Measurements from ENCODE around the gene MACO1. TPM values are rescaled to one million over a fixed set of nuclear protein-coding genes. Genes with fewer than 3 reads are reported as not detected.
A peak's percentile ranks its signal among the peaks of the same experiment; 100 is the strongest.
"Not testable (repeated sequence)": the region's sequence is repeated elsewhere in the genome, so short reads cannot be mapped to it uniquely, and the experiment has no call there.

The MACO1 gene
- total RNA-seq, 1 donor from 2014 or later: 31.5 TPM

GRCh38 chr1:25402947-25403803 lies 27.5 kb upstream of the MACO1 start:
- DNase-seq (ENCODE audit: low spot score, unreplicated experiment); H3K9me3 Mint-ChIP-seq (ENCODE audit: low read depth); H3K36me3 Mint-ChIP-seq (ENCODE audit: insufficient read depth); H3K4me3 Mint-ChIP-seq (ENCODE audit: low read depth); H3K4me1 Mint-ChIP-seq (ENCODE audit: low read depth); H3K27ac Mint-ChIP-seq: not testable (repeated sequence)
- peak; percentile 43 for TF ChIP-seq CTCF (IDR thresholded peaks at IDR 0.05; ENCODE audit: unreplicated experiment)
- H3K27me3 Mint-ChIP-seq: peaks cover 27% of the 10 kb centered on the region

GRCh38 chr1:25405731-25406305 lies 24.9 kb upstream of the MACO1 start:
- not testable (repeated sequence) for H3K27ac Mint-ChIP-seq; H3K4me3 Mint-ChIP-seq (ENCODE audit: low read depth); H3K4me1 Mint-ChIP-seq (ENCODE audit: low read depth); H3K9me3 Mint-ChIP-seq (ENCODE audit: low read depth); DNase-seq (ENCODE audit: low spot score, unreplicated experiment); H3K36me3 Mint-ChIP-seq (ENCODE audit: insufficient read depth)
- peaks cover 18% of the 10 kb centered on the region for H3K27me3 Mint-ChIP-seq

- not testable (repeated sequence) for H3K27ac Mint-ChIP-seq; H3K27me3 Mint-ChIP-seq; H3K4me1 Mint-ChIP-seq (ENCODE audit: low read depth); H3K9me3 Mint-ChIP-seq (ENCODE audit: low read depth); DNase-seq (ENCODE audit: low spot score, unreplicated experiment); H3K4me3 Mint-ChIP-seq (ENCODE audit: low read depth); H3K36me3 Mint-ChIP-seq (ENCODE audit: insufficient read depth)
These were observed 20.9 kb upstream of the MACO1 start for GRCh38 chr1:25409641-25410427.

- H3K27ac Mint-ChIP-seq; DNase-seq (ENCODE audit: low spot score, unreplicated experiment); H3K4me3 Mint-ChIP-seq (ENCODE audit: low read depth); H3K4me1 Mint-ChIP-seq (ENCODE audit: low read depth); H3K9me3 Mint-ChIP-seq (ENCODE audit: low read depth); H3K27me3 Mint-ChIP-seq; H3K36me3 Mint-ChIP-seq (ENCODE audit: insufficient read depth): not testable (repeated sequence)
These were observed 17.6 kb upstream of the MACO1 start for GRCh38 chr1:25412872-25413623.

GRCh38 chr1:25414157-25414556 lies 16.5 kb upstream of the MACO1 start:
- H3K36me3 Mint-ChIP-seq (ENCODE audit: insufficient read depth); H3K27ac Mint-ChIP-seq; H3K27me3 Mint-ChIP-seq; H3K4me1 Mint-ChIP-seq (ENCODE audit: low read depth); H3K4me3 Mint-ChIP-seq (ENCODE audit: low read depth); H3K9me3 Mint-ChIP-seq (ENCODE audit: low read depth); DNase-seq (ENCODE audit: low spot score, unreplicated experiment): not testable (repeated sequence)

GRCh38 chr1:25414578-25414977 lies 16.1 kb upstream of the MACO1 start:
- DNase-seq (ENCODE audit: low spot score, unreplicated experiment); H3K36me3 Mint-ChIP-seq (ENCODE audit: insufficient read depth); H3K4me3 Mint-ChIP-seq (ENCODE audit: low read depth); H3K4me1 Mint-ChIP-seq (ENCODE audit: low read depth); H3K27ac Mint-ChIP-seq; H3K27me3 Mint-ChIP-seq; H3K9me3 Mint-ChIP-seq (ENCODE audit: low read depth): not testable (repeated sequence)

GRCh38 chr1:25417280-25417679 lies 13.4 kb upstream of the MACO1 start:
- not testable (repeated sequence) for H3K36me3 Mint-ChIP-seq (ENCODE audit: insufficient read depth); H3K27ac Mint-ChIP-seq; H3K4me1 Mint-ChIP-seq (ENCODE audit: low read depth); H3K9me3 Mint-ChIP-seq (ENCODE audit: low read depth); DNase-seq (ENCODE audit: low spot score, unreplicated experiment); H3K27me3 Mint-ChIP-seq; H3K4me3 Mint-ChIP-seq (ENCODE audit: low read depth)

GRCh38 chr1:25419339-25419738 lies 11.4 kb upstream of the MACO1 start:
- H3K4me1 Mint-ChIP-seq (ENCODE audit: low read depth); H3K4me3 Mint-ChIP-seq (ENCODE audit: low read depth); DNase-seq (ENCODE audit: low spot score, unreplicated experiment); H3K27ac Mint-ChIP-seq; H3K9me3 Mint-ChIP-seq (ENCODE audit: low read depth); H3K36me3 Mint-ChIP-seq (ENCODE audit: insufficient read depth): not testable (repeated sequence)
- peaks cover 15% of the 10 kb centered on the region for H3K27me3 Mint-ChIP-seq

GRCh38 chr1:25420715-25421114 lies 10.0 kb upstream of the MACO1 start, which contains the start of gene RHCE:
TSS of gene RHCE (minus strand) at chr1:25420825. CDS start at chr1:25420786, 39 bp downstream.
- DNase-seq (ENCODE audit: low spot score, unreplicated experiment); H3K9me3 Mint-ChIP-seq (ENCODE audit: low read depth); H3K4me1 Mint-ChIP-seq (ENCODE audit: low read depth); H3K36me3 Mint-ChIP-seq (ENCODE audit: insufficient read depth); H3K4me3 Mint-ChIP-seq (ENCODE audit: low read depth); H3K27ac Mint-ChIP-seq: not testable (repeated sequence)
- H3K27me3 Mint-ChIP-seq: peaks cover 15% of the 10 kb centered on the region

- not testable (repeated sequence) for H3K4me1 Mint-ChIP-seq (ENCODE audit: low read depth); H3K27ac Mint-ChIP-seq; H3K4me3 Mint-ChIP-seq (ENCODE audit: low read depth); DNase-seq (ENCODE audit: low spot score, unreplicated experiment); H3K9me3 Mint-ChIP-seq (ENCODE audit: low read depth); H3K36me3 Mint-ChIP-seq (ENCODE audit: insufficient read depth)
- H3K27me3 Mint-ChIP-seq: peaks cover 19% of the 10 kb centered on the region
These were observed 7.5 kb upstream of the MACO1 start for GRCh38 chr1:25423206-25423605.

Data from progenitor cell of endocrine pancreas (in vitro differentiated cells).